Panc1 (cell line): ENCODE measurements around the gene COL11A2. TPM values are rescaled to one million over a fixed set of nuclear protein-coding genes. Genes with fewer than 3 reads are reported as not detected.

Experiments
- ATAC-seq: fragments of 200-7000 bp; cut with Tn5 transposase; 2 replicates; pipeline ENCODE4 v1.9.1; 2020; ENCODE audit warnings: mild to moderate bottlenecking, moderate library complexity
- BruUV-seq: library from RNA; stranded (reverse); fragments of 400-500 nt; replicated peaks from 2 replicates; lab custom pipeline; 2021; lab: Mats Ljungman, UMichigan
- CTCF ChIA-PET: fragments of 300-600 bp; sonication (Branson Sonifier 250); formaldehyde crosslinking; loops from one replicate; lab custom pipeline; 2022; ENCODE audit warnings: antibody characterized with exemption; lab: Charles Lee
- POLR2A ChIA-PET: fragments of 300-600 bp; sonication (Branson Sonifier 250); formaldehyde crosslinking; loops from one replicate; lab custom pipeline; 2022; ENCODE audit warnings: antibody characterized with exemption; lab: Charles Lee
- DNase-seq: peaks from one replicate; pipeline ENCODE4 v3.0.0-alpha.2; 2010; ENCODE audit warnings: low read depth, low spot score
- H3K27ac ChIP-seq: 2 replicates; pipeline ENCODE4 v1.5.1; 2011; ENCODE audit warnings: mild to moderate bottlenecking, low read length, inconsistent platforms
- H3K27me3 ChIP-seq: fragments of 200-500 bp; sonication (Bioruptor generic); 2 replicates; pipeline ENCODE4 v1.6.0; 2014; ENCODE audit warnings: low read length, inconsistent platforms; ENCODE audit not compliant: control insufficient read depth, insufficient read depth
- H3K36me3 ChIP-seq: fragments of 200-500 bp; sonication (Bioruptor generic); 2 replicates; pipeline ENCODE4 v1.5.1; 2014; ENCODE audit warnings: inconsistent platforms, mild to moderate bottlenecking, low read length, moderate library complexity; ENCODE audit not compliant: control insufficient read depth, insufficient read depth
- H3K4me1 ChIP-seq: 2 replicates; pipeline ENCODE4 v1.5.1; 2011; ENCODE audit warnings: inconsistent platforms, mild to moderate bottlenecking, low read length, moderate library complexity; ENCODE audit not compliant: control insufficient read depth, insufficient read depth
- H3K4me3 ChIP-seq, 2 experiments: 2 replicates each; pipeline ENCODE4 v1.5.1; 2011 to 2012; ENCODE audit warnings: low read depth in 2 of 2, low read length in 2 of 2, mild to moderate bottlenecking in 2 of 2, inconsistent platforms in 1 of 2, moderate library complexity in 1 of 2
- H3K9me3 ChIP-seq: fragments of 200-500 bp; sonication (Bioruptor generic); 2 replicates; pipeline ENCODE4 v1.5.1; 2014; ENCODE audit warnings: low read depth, mild to moderate bottlenecking, inconsistent platforms, low read length, moderate library complexity; ENCODE audit not compliant: control insufficient read depth, insufficient read depth
- POLR2AphosphoS5 ChIP-seq: IDR thresholded peaks from 2 replicates; pipeline ENCODE4 v1.6.1; 2012; ENCODE audit warnings: mild to moderate bottlenecking, low read depth, low read length, moderate library complexity
- SIN3A ChIP-seq: IDR thresholded peaks from 2 replicates; pipeline ENCODE4 v1.6.1; 2012; ENCODE audit warnings: low read depth, mild to moderate bottlenecking, low read length, moderate library complexity, borderline replicate concordance; ENCODE audit not compliant: insufficient read depth
- TCF7L2 ChIP-seq: IDR thresholded peaks from 2 replicates; pipeline ENCODE4 v1.6.1; 2011; ENCODE audit warnings: mild to moderate bottlenecking, low read depth, low read length, inconsistent platforms
- in situ Hi-C: cut with HindIII; loops from 2 replicates; pipeline ENCODE4 v1.10.0; 2016; ENCODE audit warnings: low sequenced_read_pairs, low pct_unique_long_range_greater_than_20kb
- intact Hi-C: fragments of 100-400 bp; cut with micrococcal nuclease; formaldehyde crosslinking; loops from one replicate; pipeline ENCODE4 v1.10.0; 2022; ENCODE audit not compliant: unreplicated experiment
- total RNA-seq: library from RNA; stranded (reverse); gene quantifications from one replicate; pipeline ENCODE4 v1.2.1, GENCODE V29; 2021; ENCODE audit not compliant: unreplicated experiment
- TF ChIP-seq, protein P1 (sequence below), 2 experiments: IDR thresholded peaks; 2 replicates each; pipeline ENCODE4 v1.6.1; 2011 to 2012; ENCODE audit warnings: low read depth in 2 of 2, control low read depth in 1 of 2, low read length in 1 of 2, mild to moderate bottlenecking in 1 of 2, moderate library complexity in 1 of 2; ENCODE audit not compliant: insufficient read depth in 1 of 2
- TF ChIP-seq, protein P2 (sequence below): fragments of 450-650 bp; IDR thresholded peaks from 2 replicates; pipeline ENCODE4 v1.5.1; 2017; ENCODE audit warnings: mild to moderate bottlenecking

COL11A2 gene
- total RNA-seq, 1 experiment from 2014 or later: 0.57 TPM

DNA sequence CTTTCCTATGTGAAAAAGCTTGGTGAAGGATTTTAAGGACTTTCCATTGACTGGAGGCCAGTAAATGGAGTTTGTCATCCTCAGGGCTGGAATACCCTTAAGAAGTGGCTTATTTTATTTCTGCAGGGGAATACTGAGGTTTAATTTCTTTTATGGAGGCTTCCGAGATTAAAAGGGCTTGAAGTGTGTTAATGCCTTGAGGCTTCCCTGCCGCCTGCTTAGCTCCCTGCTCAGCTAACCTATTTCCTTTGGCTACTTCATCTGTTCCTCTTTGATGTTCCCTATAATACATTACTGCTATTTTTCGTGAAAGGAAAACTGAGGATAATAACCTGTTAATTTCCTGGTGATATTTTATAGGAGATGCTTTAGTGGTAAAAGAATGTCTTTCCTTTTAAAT lies 72.3 kb downstream of the COL11A2 start:
- Histone ChIP-seq H3K4me1 (peaks cover 5% of the 10 kb centered on the region; the same call in 1 of the 2 replicates), H3K4me3 (no peak overlapping the region), H3K36me3 (no peaks in the 10 kb centered on the region), H3K27me3 (peaks cover 18% of the 10 kb centered on the region), H3K9me3 (peaks cover 9% of the 10 kb centered on the region; the same call in 1 of the 2 replicates), H3K27ac (no peak overlapping the region)
- intact Hi-C loops: loop anchor here (10.0 kb wide), 1 partner anchor 55 kb away; no protein-coding TSS in a partner anchor
- TF ChIP-seq TCF7L2 (no peak), POLR2AphosphoS5 (no peak), SIN3A (no peak)
- TF ChIP-seq, protein P1, sequence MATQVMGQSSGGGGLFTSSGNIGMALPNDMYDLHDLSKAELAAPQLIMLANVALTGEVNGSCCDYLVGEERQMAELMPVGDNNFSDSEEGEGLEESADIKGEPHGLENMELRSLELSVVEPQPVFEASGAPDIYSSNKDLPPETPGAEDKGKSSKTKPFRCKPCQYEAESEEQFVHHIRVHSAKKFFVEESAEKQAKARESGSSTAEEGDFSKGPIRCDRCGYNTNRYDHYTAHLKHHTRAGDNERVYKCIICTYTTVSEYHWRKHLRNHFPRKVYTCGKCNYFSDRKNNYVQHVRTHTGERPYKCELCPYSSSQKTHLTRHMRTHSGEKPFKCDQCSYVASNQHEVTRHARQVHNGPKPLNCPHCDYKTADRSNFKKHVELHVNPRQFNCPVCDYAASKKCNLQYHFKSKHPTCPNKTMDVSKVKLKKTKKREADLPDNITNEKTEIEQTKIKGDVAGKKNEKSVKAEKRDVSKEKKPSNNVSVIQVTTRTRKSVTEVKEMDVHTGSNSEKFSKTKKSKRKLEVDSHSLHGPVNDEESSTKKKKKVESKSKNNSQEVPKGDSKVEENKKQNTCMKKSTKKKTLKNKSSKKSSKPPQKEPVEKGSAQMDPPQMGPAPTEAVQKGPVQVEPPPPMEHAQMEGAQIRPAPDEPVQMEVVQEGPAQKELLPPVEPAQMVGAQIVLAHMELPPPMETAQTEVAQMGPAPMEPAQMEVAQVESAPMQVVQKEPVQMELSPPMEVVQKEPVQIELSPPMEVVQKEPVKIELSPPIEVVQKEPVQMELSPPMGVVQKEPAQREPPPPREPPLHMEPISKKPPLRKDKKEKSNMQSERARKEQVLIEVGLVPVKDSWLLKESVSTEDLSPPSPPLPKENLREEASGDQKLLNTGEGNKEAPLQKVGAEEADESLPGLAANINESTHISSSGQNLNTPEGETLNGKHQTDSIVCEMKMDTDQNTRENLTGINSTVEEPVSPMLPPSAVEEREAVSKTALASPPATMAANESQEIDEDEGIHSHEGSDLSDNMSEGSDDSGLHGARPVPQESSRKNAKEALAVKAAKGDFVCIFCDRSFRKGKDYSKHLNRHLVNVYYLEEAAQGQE (IDR thresholded peaks at IDR 0.05; ENCODE audit: insufficient read depth in 1 of 2, low read depth in 2 of 2, low read length in 1 of 2): no peak
- TF ChIP-seq, protein P2, sequence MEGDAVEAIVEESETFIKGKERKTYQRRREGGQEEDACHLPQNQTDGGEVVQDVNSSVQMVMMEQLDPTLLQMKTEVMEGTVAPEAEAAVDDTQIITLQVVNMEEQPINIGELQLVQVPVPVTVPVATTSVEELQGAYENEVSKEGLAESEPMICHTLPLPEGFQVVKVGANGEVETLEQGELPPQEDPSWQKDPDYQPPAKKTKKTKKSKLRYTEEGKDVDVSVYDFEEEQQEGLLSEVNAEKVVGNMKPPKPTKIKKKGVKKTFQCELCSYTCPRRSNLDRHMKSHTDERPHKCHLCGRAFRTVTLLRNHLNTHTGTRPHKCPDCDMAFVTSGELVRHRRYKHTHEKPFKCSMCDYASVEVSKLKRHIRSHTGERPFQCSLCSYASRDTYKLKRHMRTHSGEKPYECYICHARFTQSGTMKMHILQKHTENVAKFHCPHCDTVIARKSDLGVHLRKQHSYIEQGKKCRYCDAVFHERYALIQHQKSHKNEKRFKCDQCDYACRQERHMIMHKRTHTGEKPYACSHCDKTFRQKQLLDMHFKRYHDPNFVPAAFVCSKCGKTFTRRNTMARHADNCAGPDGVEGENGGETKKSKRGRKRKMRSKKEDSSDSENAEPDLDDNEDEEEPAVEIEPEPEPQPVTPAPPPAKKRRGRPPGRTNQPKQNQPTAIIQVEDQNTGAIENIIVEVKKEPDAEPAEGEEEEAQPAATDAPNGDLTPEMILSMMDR: no peak
- DNase-seq: no peak
- POLR2A ChIA-PET: interaction anchor here (0.7 kb wide), 1 partner anchor 181 kb away, joined by 3 read pairs; no protein-coding TSS in a partner anchor
- in situ Hi-C loops: no loop called here
- no TSS peak for BruUV-seq
- CTCF ChIA-PET: interaction anchor here (0.5 to 0.6 kb wide), 4 partner anchors 25 to 241 kb away, joined by 3 to 5 read pairs (median 4); no protein-coding TSS in a partner anchor
- no peak for ATAC-seq

DNA sequence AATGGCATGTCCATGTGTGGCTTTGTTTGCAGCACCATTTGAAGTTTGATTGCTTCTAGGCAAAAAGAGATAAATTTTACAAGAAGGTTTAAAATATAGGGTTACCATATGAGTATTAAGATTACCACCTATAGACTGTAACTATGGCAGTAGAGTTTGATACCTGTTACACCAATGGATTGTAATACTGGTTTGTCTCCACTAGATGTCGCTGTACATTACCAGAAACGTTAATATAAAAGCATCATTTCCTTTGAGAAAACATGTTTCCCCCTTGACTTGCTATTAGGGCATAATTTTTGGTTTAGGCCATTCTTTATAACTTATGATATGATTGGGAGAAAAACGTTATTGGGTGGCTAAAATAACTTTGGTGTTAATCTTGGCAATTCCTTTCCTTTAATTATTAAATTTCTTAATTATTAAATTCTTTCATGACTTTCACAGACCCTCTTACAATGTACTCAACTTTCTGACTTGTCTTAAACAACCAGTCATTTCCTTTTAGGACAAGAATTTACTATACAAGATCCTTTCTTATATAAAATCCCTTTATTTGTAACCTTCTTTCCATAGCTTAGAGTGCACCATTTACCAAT lies 73.6 kb downstream of the COL11A2 start:
- DNase-seq: no peak
- intact Hi-C loops: loop anchor here (2.0 kb wide), 1 partner anchor 130 kb away; no protein-coding TSS in a partner anchor
- peaks cover 5% of the 10 kb centered on the region; the same call in 1 of the 2 replicates for H3K4me1 ChIP-seq
- no peak overlapping the region for H3K4me3 ChIP-seq
- in situ Hi-C loops: no loop called here
- ChIA-PET CTCF (interaction anchor here (0.6 kb wide), 1 partner anchor 218 kb away, joined by 3 read pairs; no protein-coding TSS in a partner anchor), POLR2A (interaction anchor here (0.6 kb wide), 1 partner anchor 11 kb away, joined by 3 read pairs; no protein-coding TSS in a partner anchor)
- peaks cover 1% of the 10 kb centered on the region; the same call in 1 of the 2 replicates for H3K9me3 ChIP-seq
- peaks cover 23% of the 10 kb centered on the region for H3K27me3 ChIP-seq
- peak; percentile 46; the same call in 1 of the 2 replicates for ATAC-seq
- no TSS peak for BruUV-seq
- TF ChIP-seq, protein P1 (IDR thresholded peaks at IDR 0.05; ENCODE audit: insufficient read depth in 1 of 2, low read depth in 2 of 2, low read length in 1 of 2): no peak
- TF ChIP-seq, protein P2: peak; percentile 79
- H3K36me3 ChIP-seq: no peaks in the 10 kb centered on the region
- no peak overlapping the region for H3K27ac ChIP-seq
